H1 (cell line): Measurements from ENCODE around the gene PDE4B. TPM values are rescaled to one million over a fixed set of nuclear protein-coding genes. Genes with fewer than 3 reads are reported as not detected.

ENCODE experiments used
- EZH2 ChIP-seq: fragments of 200-600 bp; sonication (generic); IDR thresholded peaks from 2 replicates; pipeline ENCODE4 v1.7.1; 2012; ENCODE audit warnings: low read depth, mild to moderate bottlenecking, moderate library complexity, low read length, inconsistent platforms; ENCODE audit not compliant: severe bottlenecking
- GABPA ChIP-seq: IDR thresholded peaks from 2 replicates; pipeline ENCODE4 v1.6.1; 2011; ENCODE audit warnings: mild to moderate bottlenecking, low read length, moderate library complexity, borderline replicate concordance; ENCODE audit not compliant: insufficient read depth
- RFX5 ChIP-seq: IDR thresholded peaks from 2 replicates; pipeline ENCODE4 v1.6.1; 2011; ENCODE audit warnings: low read depth, low read length, improper control_type of control experiment, borderline replicate concordance
- RXRA ChIP-seq: IDR thresholded peaks from 2 replicates; pipeline ENCODE4 v1.6.1; 2011; ENCODE audit warnings: low read depth, mild to moderate bottlenecking, low read length, moderate library complexity; ENCODE audit not compliant: insufficient read depth
- SAP30 ChIP-seq: fragments of 300-600 bp; sonication (generic); IDR thresholded peaks from 2 replicates; pipeline ENCODE4 v1.7.1; 2012; ENCODE audit warnings: low read length, moderate library complexity, mild to moderate bottlenecking, inconsistent platforms; ENCODE audit not compliant: insufficient read depth, insufficient replicate concordance
- polyA plus RNA-seq, 7 experiments: library from polyadenylated mRNA; depleted of rRNA in 3 of 7; stranded (reverse) in 5 of 7; unstranded in 2 of 7; fragments of >200 nt in 5 of 7; fragments of 200-250 nt in 2 of 7; gene quantifications; 1 replicate in 5 of 7; 2 replicates in 1 of 7; 4 replicates in 1 of 7; pipeline versions ENCODE4 v1.2.1 to v1.2.3, GENCODE V29; 2011 to 2013; ENCODE audit warnings: missing spikeins in 2 of 7, mixed read lengths in 2 of 7
- total RNA-seq: library from RNA; stranded (reverse); fragmentation: NEBNext Ultra II Directional; extraction: Animal tissue kit (Norgen Biotek cat#: 25700); gene quantifications from 2 replicates; pipeline ENCODE4 v1.2.1, GENCODE V29; 2021

PDE4B gene
- total and polyA plus RNA-seq, 2 of the 8 experiments (the other 6 are each of a cell fraction or from before 2014, with no cell fraction given), result 5.0 to 15.1 TPM

GRCh38 chr1:66275601-66276023, 482.9 kb downstream of the PDE4B start (continued):
- TF ChIP-seq RFX5 (no peak), SAP30 (no peak), RXRA (no peak), GABPA (no peak), EZH2 (no peak)
